Kidney (tissue), 14 donors: ENCODE data around the gene FMC1. TPM values are rescaled to one million over a fixed set of nuclear protein-coding genes. Genes with fewer than 3 reads are reported as not detected.

Experiments used
- DNase-seq, 5 donors: peaks; one replicate each; pipeline ENCODE4 v3.0.0-alpha.2; 2013 to 2020
- FAIRE-seq: peaks from 2 replicates; lab custom pipeline; 2012; peaks lifted over from hg19 to GRCh38; lab: Jason Lieb, UNC
- H3K27ac ChIP-seq, 2 donors: one replicate each; pipeline ENCODE4 v1.7.0; 2013; ENCODE audit warnings: low read depth in 2 of 2, low read length in 2 of 2, inconsistent platforms in 1 of 2
- H3K27me3 ChIP-seq: one replicate; pipeline ENCODE4 v1.7.1; 2013; ENCODE audit warnings: low read length, inconsistent platforms; ENCODE audit not compliant: control insufficient read depth, insufficient read depth
- H3K36me3 ChIP-seq, 3 donors: one replicate each; pipeline versions ENCODE4 v1.7.0 to v1.7.1; 2013; ENCODE audit warnings: low read length in 3 of 3, control low read depth in 1 of 3, inconsistent platforms in 1 of 3; ENCODE audit not compliant: insufficient read depth in 3 of 3, control insufficient read depth in 2 of 3
- H3K4me1 ChIP-seq, 3 donors: one replicate each; pipeline versions ENCODE4 v1.7.0 to v1.7.1; 2013; ENCODE audit warnings: low read length in 3 of 3, inconsistent platforms in 1 of 3, low read depth in 1 of 3; ENCODE audit not compliant: control insufficient read depth in 2 of 3, insufficient read depth in 2 of 3
- H3K4me3 ChIP-seq, 3 donors: one replicate each; pipeline versions ENCODE4 v1.7.0 to v1.8.1; 2013; ENCODE audit warnings: low read length in 3 of 3, control low read depth in 1 of 3, inconsistent platforms in 1 of 3
- H3K9ac ChIP-seq, 3 donors: one replicate each; pipeline versions ENCODE4 v1.7.0 to v1.7.1; 2013; ENCODE audit warnings: low read length in 3 of 3, control low read depth in 1 of 3, inconsistent platforms in 1 of 3
- H3K9me3 ChIP-seq, 3 donors: one replicate each; pipeline versions ENCODE4 v1.7.0 to v1.7.1; 2013; ENCODE audit warnings: low read length in 3 of 3, control low read depth in 1 of 3, inconsistent platforms in 1 of 3; ENCODE audit not compliant: control insufficient read depth in 2 of 3, insufficient read depth in 1 of 3
- CTCF ChIP-seq: IDR thresholded peaks from 3 replicates; pipeline ENCODE4 v1.5.1; 2012; ENCODE audit warnings: mild to moderate bottlenecking, moderate library complexity, borderline replicate concordance; ENCODE audit not compliant: insufficient read depth; ENCODE audit errors: extremely low read depth
- intact Hi-C: fragments of 100-400 bp; cut with DNase I; formaldehyde crosslinking; loops from one replicate; pipeline ENCODE4 v1.11.1; 2022
- polyA plus RNA-seq: library from polyadenylated mRNA; stranded (reverse); fragments of 350-450 nt; fragmentation: Illumina TruSeq; extraction: RNeasy Lipid Tissue Mini Kit (QIAGEN cat#74804); gene quantifications from one replicate; pipeline ENCODE4 v1.2.3, GENCODE V29; 2014; ENCODE audit warnings: low read depth, low replicate concordance; ENCODE audit not compliant: insufficient read depth
- total RNA-seq: library from RNA; stranded (reverse); fragmentation: NEBNext Ultra II Directional; extraction: Animal tissue kit (Norgen Biotek cat#: 25700); gene quantifications from one replicate; pipeline ENCODE4 v1.2.1, GENCODE V29; 2021
- donor health status: control.
- donor health status: control.
- donor health status: control.
- donor health status: control.
- donor health status: control.
- donor health status: DM: yes; HTN: yes; CAD: no.
- donor health status: Normal renal cell carcinoma (clear cell type).

FMC1 gene
- total and polyA plus RNA-seq, 2 donors from 2014 or later, result 23.0 to 109 TPM

- Histone ChIP-seq H3K36me3 (no peaks in the 10 kb centered on the region), H3K9ac (no peak overlapping the region), H3K9me3 (no peaks in the 10 kb centered on the region), H3K4me1 (no peaks in the 10 kb centered on the region), H3K27me3 (no peaks in the 10 kb centered on the region), H3K27ac (no peak overlapping the region), H3K4me3 (no peak overlapping the region)
- DNase-seq (no peak), FAIRE-seq (no peak)
- no peak for TF ChIP-seq CTCF
- intact Hi-C loops, result no loop called here
Measured at GRCh38 chr7:139334399-139335150, 6.6 kb upstream of the FMC1 start.

GRCh38 chr7:139339025-139339424 is 2.1 kb upstream of the FMC1 start:
- Histone ChIP-seq H3K27me3 (no peaks in the 10 kb centered on the region), H3K4me1 (peaks cover 0 to 8% (median 4%) of the 10 kb centered on the region in 3 donors), H3K9ac (no peak overlapping the region), H3K9me3 (no peaks in the 10 kb centered on the region), H3K27ac (no peak overlapping the region), H3K4me3 (no peak overlapping the region), H3K36me3 (no peaks in the 10 kb centered on the region)
- intact Hi-C loops, result no loop called here
- DNase-seq (no peak), FAIRE-seq (no peak)
- TF ChIP-seq CTCF, result no peak

- no peaks in the 10 kb centered on the region for H3K27me3 ChIP-seq
- H3K27ac ChIP-seq, result peak overlapping the region; percentile 99 to 100
- TF ChIP-seq CTCF, result no peak
- H3K4me1 ChIP-seq, result peaks cover 0 to 8% (median 4%) of the 10 kb centered on the region in 3 donors
- H3K4me3 ChIP-seq, result peak overlapping the region; percentile 78 to 93 (median 92)
- intact Hi-C loops, result no loop called here
- H3K36me3 ChIP-seq, result no peaks in the 10 kb centered on the region
- FAIRE-seq (no peak), DNase-seq (no peak)
- H3K9ac ChIP-seq, result peak overlapping the region in 2 of 3 donors; percentile 4 to 28
- H3K9me3 ChIP-seq, result no peaks in the 10 kb centered on the region
Measured at GRCh38 chr7:139339698-139340036, 1.5 kb upstream of the FMC1 start.
